Kidney (tissue), 14 donors: ENCODE data around the gene MNT. TPM values are rescaled to one million over a fixed set of nuclear protein-coding genes. Genes with fewer than 3 reads are reported as not detected.

Experiments used
- DNase-seq, 5 donors: peaks; one replicate each; pipeline ENCODE4 v3.0.0-alpha.2; 2013 to 2020
- FAIRE-seq: peaks from 2 replicates; lab custom pipeline; 2012; peaks lifted over from hg19 to GRCh38; lab: Jason Lieb, UNC
- H3K27ac ChIP-seq, 2 donors: one replicate each; pipeline ENCODE4 v1.7.0; 2013; ENCODE audit warnings: low read depth in 2 of 2, low read length in 2 of 2, inconsistent platforms in 1 of 2
- H3K27me3 ChIP-seq: one replicate; pipeline ENCODE4 v1.7.1; 2013; ENCODE audit warnings: low read length, inconsistent platforms; ENCODE audit not compliant: control insufficient read depth, insufficient read depth
- H3K36me3 ChIP-seq, 3 donors: one replicate each; pipeline versions ENCODE4 v1.7.0 to v1.7.1; 2013; ENCODE audit warnings: low read length in 3 of 3, control low read depth in 1 of 3, inconsistent platforms in 1 of 3; ENCODE audit not compliant: insufficient read depth in 3 of 3, control insufficient read depth in 2 of 3
- H3K4me1 ChIP-seq, 3 donors: one replicate each; pipeline versions ENCODE4 v1.7.0 to v1.7.1; 2013; ENCODE audit warnings: low read length in 3 of 3, inconsistent platforms in 1 of 3, low read depth in 1 of 3; ENCODE audit not compliant: control insufficient read depth in 2 of 3, insufficient read depth in 2 of 3
- H3K4me3 ChIP-seq, 3 donors: one replicate each; pipeline versions ENCODE4 v1.7.0 to v1.8.1; 2013; ENCODE audit warnings: low read length in 3 of 3, control low read depth in 1 of 3, inconsistent platforms in 1 of 3
- H3K9ac ChIP-seq, 3 donors: one replicate each; pipeline versions ENCODE4 v1.7.0 to v1.7.1; 2013; ENCODE audit warnings: low read length in 3 of 3, control low read depth in 1 of 3, inconsistent platforms in 1 of 3
- H3K9me3 ChIP-seq, 3 donors: one replicate each; pipeline versions ENCODE4 v1.7.0 to v1.7.1; 2013; ENCODE audit warnings: low read length in 3 of 3, control low read depth in 1 of 3, inconsistent platforms in 1 of 3; ENCODE audit not compliant: control insufficient read depth in 2 of 3, insufficient read depth in 1 of 3
- CTCF ChIP-seq: IDR thresholded peaks from 3 replicates; pipeline ENCODE4 v1.5.1; 2012; ENCODE audit warnings: mild to moderate bottlenecking, moderate library complexity, borderline replicate concordance; ENCODE audit not compliant: insufficient read depth; ENCODE audit errors: extremely low read depth
- intact Hi-C: fragments of 100-400 bp; cut with DNase I; formaldehyde crosslinking; loops from one replicate; pipeline ENCODE4 v1.11.1; 2022
- polyA plus RNA-seq: library from polyadenylated mRNA; stranded (reverse); fragments of 350-450 nt; fragmentation: Illumina TruSeq; extraction: RNeasy Lipid Tissue Mini Kit (QIAGEN cat#74804); gene quantifications from one replicate; pipeline ENCODE4 v1.2.3, GENCODE V29; 2014; ENCODE audit warnings: low read depth, low replicate concordance; ENCODE audit not compliant: insufficient read depth
- total RNA-seq: library from RNA; stranded (reverse); fragmentation: NEBNext Ultra II Directional; extraction: Animal tissue kit (Norgen Biotek cat#: 25700); gene quantifications from one replicate; pipeline ENCODE4 v1.2.1, GENCODE V29; 2021
- donor health status: control.
- donor health status: control.
- donor health status: control.
- donor health status: control.
- donor health status: control.
- donor health status: DM: yes; HTN: yes; CAD: no.
- donor health status: Normal renal cell carcinoma (clear cell type).

MNT gene
- total and polyA plus RNA-seq, 2 donors from 2014 or later = 3.7 to 39.8 TPM

- no peaks in the 10 kb centered on the region for H3K9me3 ChIP-seq
- H3K36me3 ChIP-seq = peaks cover 17 to 22% (median 19%) of the 10 kb centered on the region in 3 donors
- intact Hi-C loops = no loop called here
- DNase-seq (peak; percentile 82 to 88 (median 87)), FAIRE-seq (no peak)
- peak within 1 kb of the TSS; percentile 40 to 83 (median 55) for H3K9ac ChIP-seq
- H3K27ac ChIP-seq = peak within 1 kb of the TSS; percentile 91 to 93
- no peak for TF ChIP-seq CTCF
- H3K27me3 ChIP-seq = no peaks in the 10 kb centered on the region
- peak within 1 kb of the TSS; percentile 90 to 99 (median 94) for H3K4me3 ChIP-seq
- peaks cover 0 to 9% (median 6%) of the 10 kb centered on the region in 3 donors for H3K4me1 ChIP-seq
Measured at GRCh38 chr17:2336852-2337543, 63.9 kb downstream of the MNT start, which contains the start of gene SGSM2. TSS of gene SGSM2 (plus strand) at chr17:2337501. CDS start at chr17:2337689, 188 bp downstream.

- peak; percentile 92 to 97 (median 96) for DNase-seq
- Histone ChIP-seq H3K27me3 (no peaks in the 10 kb centered on the region), H3K36me3 (peaks cover 20 to 27% (median 26%) of the 10 kb centered on the region in 3 donors), H3K4me1 (peaks cover 0 to 9% (median 6%) of the 10 kb centered on the region in 3 donors), H3K27ac (peak within 1 kb of the TSS; percentile 91 to 93), H3K9me3 (no peaks in the 10 kb centered on the region), H3K9ac (peak within 1 kb of the TSS; percentile 81 to 83 (median 83)), H3K4me3 (peak within 1 kb of the TSS; percentile 90 to 99 (median 94))
- no peak for FAIRE-seq
- TF ChIP-seq CTCF = peak; percentile 27
- intact Hi-C loops = no loop called here
Measured at GRCh38 chr17:2336215-2336851, 64.5 kb downstream of the MNT start, which contains the start of gene TSR1. TSS of gene TSR1 (minus strand) at chr17:2336457. CDS start at chr17:2336427, 30 bp downstream.

- FAIRE-seq = no peak
- Histone ChIP-seq H3K27ac (no peak overlapping the region), H3K9ac (peak overlapping the region; percentile 38 to 83 (median 81)), H3K36me3 (peaks cover 24 to 33% (median 29%) of the 10 kb centered on the region in 3 donors), H3K4me3 (peak overlapping the region; percentile 90 to 99 (median 94)), H3K4me1 (peaks cover 0 to 9% (median 6%) of the 10 kb centered on the region in 3 donors), H3K9me3 (no peaks in the 10 kb centered on the region), H3K27me3 (no peaks in the 10 kb centered on the region)
- TF ChIP-seq CTCF = no peak
- peak in 1 of 5 donors; percentile 15 for DNase-seq
- intact Hi-C loops = no loop called here
Measured at GRCh38 chr17:2335726-2336214, 65.1 kb downstream of the MNT start.

Other genes with a start within 250 kb of the MNT start
- 37.3 TPM for gene SMG6, start 97.3 kb downstream of the MNT start, total RNA-seq
- 20.6 TPM for gene SMG6, start 97.3 kb downstream of the MNT start, polyA plus RNA-seq
- gene SRR, start 97.1 kb downstream of the MNT start, total RNA-seq = 10.0 TPM
- 3.5 TPM for gene SRR, start 97.1 kb downstream of the MNT start, polyA plus RNA-seq
- 24.4 TPM for gene TSR1, start 64.6 kb downstream of the MNT start, total RNA-seq
- 9.1 TPM for gene TSR1, start 64.6 kb downstream of the MNT start, polyA plus RNA-seq
- gene SGSM2, start 63.6 kb downstream of the MNT start, total RNA-seq = 58.0 TPM
- 33.7 TPM for gene SGSM2, start 63.6 kb downstream of the MNT start, polyA plus RNA-seq
- 37.2 TPM for gene METTL16, start 110.8 kb upstream of the MNT start, total RNA-seq
- 18.0 TPM for gene METTL16, start 110.8 kb upstream of the MNT start, polyA plus RNA-seq
- gene PAFAH1B1, start 192.6 kb upstream of the MNT start, total RNA-seq = 125 TPM
- 46.7 TPM for gene PAFAH1B1, start 192.6 kb upstream of the MNT start, polyA plus RNA-seq